HG03108 (cell line): ENCODE data around the gene ANTXR1.
"Not testable (repeated sequence)": the region's sequence is repeated elsewhere in the genome, so short reads cannot be mapped to it uniquely, and the experiment has no call there.

Source experiments
- ATAC-seq: cut with Tn5 transposase; IDR thresholded peaks from one replicate; pipeline ENCODE4 v1.9.1; 2021; ENCODE audit warnings: moderate library complexity; ENCODE audit not compliant: unreplicated experiment

Gene ANTXR1

DNA sequence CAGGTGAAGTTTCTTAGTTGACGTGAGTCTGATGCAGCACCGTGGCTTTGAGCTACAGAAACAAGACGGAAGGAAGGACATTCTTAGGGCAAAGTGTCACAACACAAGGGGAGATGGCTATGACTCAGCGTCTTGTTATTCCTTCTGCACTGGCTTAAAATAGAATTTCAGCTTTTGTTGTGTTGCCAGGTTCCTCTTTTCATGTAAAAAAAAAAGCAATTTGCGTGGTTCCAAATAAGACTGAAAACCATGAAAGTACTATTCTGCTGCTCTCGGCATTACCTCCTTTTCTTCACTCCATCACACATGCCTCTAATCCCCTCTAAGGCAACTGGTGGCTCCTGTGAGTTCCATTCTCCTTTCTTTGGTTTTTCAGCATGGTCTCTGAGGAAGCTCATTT, 150.1 kb downstream of the ANTXR1 start:
- no peak for ATAC-seq

DNA sequence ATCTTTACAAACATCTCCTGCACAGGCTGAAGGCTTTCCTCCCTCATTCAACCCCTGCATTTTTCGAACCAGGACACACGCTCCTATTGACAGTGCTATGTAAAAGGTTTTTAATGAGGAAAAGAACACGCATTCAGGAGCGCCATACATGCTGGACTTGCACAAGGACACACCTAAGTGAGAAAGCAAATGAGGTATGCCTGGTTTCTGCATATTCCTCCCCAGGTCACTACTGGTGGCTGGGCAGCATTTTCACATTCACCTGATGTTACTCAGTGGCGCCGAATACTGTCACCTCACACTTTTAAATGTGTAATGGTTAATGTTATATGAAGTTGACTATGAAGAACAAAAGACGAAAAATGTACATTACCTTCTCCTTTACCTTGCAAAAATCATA, 150.6 kb downstream of the ANTXR1 start:
- ATAC-seq = no peak

DNA sequence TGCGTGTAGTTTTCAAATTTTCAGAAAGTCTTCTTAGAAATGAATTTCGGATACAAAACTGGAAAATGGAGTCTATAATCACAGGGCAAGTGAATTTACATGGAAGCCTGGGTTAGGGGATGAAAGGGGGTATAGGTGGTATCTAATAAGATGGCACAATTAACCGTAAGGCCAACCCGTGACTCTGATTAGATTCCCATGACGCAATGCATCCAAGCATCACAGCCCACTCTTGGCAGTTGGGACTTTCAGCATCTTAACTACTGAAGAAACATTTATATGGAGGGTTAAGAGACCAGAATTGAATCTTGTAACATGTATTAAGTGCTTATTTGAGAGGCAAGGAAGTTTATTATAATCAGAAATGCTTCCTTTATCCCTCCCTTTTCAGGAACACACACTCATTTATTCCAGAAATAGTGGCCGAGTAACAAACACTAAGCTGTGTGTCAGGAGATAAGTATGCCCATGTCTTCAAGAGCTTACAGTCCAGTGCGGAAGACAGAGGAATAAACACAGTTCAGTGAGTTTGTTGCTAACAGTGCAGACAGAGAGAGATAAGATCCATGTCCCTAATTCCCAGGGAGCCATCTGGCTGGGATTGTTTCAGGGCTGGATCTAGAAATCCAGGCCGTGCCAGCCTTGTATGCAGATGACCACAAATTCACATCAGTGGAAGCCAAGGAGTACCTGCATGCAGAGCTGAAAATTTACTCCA, 151.2 kb downstream of the ANTXR1 start:
- no peak for ATAC-seq

DNA sequence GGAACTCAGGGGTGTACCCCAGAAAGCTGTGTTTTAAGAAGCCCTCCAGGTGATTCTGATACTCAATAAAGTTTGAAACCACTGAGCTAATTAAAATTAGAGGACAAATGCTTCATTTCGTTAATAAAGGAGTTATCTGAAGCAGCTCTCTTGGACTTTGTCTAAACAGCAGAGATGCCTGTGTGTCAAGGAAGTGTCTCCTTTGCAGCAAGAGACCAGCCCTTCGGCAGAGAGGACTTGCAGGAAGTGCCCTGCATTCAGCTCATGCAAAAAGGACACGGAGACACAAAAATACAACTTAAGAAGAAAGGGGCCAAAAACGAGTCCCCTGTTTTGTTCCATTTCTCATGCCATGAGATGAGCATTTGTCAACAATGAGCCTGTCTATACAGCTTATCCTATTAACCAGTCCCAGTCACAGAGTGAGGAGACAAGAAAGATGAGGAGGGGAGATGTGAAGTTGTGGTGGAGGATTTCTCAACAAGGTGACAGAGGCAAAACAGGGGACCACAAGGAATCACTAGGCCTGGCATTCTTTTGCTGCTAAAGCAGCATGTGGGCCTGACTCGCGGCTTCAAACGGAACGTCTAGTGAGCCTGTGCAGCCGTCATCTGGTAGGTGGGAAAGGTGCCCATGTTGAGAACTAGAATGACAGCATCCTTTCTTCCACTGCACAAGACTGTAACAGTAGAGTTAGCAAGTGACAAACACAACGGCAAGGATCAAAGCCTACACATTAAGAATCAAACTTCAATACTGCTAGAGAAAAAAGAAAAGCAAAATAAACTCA, 152.3 kb downstream of the ANTXR1 start:
- no peak for ATAC-seq

DNA sequence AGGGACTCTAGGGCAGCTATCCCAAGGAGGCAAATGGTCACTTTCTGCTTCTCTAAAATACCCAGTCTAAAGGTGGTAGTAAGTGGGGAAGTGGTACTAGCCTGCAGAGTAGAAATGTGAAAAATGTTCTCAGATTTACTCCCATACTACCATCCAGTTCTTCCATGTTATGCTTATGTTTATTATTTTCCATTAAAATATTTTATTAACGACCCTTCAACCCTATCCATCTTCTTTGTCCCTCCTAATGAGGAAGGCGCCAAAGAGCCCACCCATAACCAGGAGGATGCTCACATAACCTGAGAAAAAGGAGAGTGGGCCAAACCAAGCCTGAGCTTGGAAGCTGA, 153.5 kb downstream of the ANTXR1 start:
- no peak for ATAC-seq

DNA sequence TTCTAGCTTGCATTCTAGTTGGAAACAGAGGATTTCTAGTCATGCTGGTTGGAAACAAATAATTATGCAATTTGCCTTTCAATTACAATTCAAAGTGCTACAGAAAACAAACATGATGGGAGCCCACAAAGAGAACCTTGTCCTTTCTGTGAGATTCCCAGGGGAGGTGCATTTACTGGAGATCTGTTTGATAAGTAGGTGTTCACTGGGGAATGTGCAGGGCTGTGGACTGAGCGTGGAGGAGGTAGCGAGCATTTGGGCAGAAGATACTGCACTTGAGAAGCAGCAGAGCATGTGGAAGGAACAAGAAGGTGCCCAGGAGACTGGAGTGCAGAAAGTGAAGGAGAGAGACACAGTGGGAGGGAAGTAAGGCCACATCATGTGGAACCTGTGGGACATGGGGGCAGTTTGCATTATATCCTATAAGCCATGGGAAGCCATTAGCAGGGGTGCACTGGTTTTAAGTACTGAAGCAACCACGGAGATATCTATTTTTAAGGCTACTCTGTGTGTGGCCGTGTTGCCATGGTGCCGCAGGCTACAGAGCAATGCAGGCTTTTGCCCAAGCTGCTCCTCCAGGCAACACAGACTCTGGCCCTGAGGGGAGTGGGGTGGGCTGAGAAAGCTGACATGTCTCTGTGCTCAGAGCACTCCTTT, 154.0 kb downstream of the ANTXR1 start:
- no peak for ATAC-seq

DNA sequence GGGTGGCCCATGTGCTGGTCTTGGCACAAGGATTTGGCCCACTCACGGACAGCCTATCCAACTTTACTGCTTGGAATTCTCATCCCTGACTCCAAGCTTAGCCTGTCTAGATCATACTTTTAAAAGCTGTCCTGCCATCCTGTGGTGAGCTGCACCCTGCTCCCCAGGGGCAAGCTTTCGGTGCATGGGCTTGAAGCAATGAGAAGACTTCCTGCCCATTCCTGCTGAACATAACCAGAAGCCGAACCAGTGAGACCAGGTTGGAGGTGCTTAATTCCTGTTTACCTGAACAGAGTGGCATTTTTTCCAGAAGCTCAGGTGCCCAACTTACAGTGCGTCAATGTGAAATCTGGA, 154.5 kb downstream of the ANTXR1 start:
- ATAC-seq = no peak

DNA sequence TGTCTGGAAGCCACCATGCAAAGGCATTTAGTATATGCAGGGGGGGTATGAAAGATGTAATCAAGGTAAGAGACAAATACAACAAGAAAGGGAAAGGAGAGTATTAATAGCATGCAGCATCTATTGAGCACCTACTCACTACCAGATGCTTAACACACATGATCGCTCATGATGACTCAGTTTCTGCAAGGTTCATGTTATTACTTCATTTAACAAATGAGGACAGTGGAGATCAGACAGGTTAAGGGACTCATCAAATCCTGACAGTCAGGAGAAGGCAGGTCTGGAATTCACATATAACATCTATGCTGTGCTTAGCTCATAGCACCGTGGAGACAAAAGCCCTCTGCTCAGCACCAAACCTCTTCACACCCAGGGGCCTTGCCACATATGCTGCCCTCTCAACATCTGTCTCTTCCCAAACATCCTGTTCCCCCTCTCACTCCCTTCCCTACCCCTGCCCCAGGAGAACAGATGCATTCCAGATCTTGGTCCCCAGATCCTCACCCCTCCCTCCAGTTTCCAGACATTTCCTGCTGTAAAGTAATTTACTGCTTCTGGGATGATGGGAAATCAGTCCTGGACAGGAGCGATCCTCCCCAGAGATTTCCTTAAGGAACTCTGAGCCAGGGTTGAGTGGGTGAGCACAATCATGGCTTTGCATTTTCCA, 155.3 kb downstream of the ANTXR1 start:
- ATAC-seq = no peak

DNA sequence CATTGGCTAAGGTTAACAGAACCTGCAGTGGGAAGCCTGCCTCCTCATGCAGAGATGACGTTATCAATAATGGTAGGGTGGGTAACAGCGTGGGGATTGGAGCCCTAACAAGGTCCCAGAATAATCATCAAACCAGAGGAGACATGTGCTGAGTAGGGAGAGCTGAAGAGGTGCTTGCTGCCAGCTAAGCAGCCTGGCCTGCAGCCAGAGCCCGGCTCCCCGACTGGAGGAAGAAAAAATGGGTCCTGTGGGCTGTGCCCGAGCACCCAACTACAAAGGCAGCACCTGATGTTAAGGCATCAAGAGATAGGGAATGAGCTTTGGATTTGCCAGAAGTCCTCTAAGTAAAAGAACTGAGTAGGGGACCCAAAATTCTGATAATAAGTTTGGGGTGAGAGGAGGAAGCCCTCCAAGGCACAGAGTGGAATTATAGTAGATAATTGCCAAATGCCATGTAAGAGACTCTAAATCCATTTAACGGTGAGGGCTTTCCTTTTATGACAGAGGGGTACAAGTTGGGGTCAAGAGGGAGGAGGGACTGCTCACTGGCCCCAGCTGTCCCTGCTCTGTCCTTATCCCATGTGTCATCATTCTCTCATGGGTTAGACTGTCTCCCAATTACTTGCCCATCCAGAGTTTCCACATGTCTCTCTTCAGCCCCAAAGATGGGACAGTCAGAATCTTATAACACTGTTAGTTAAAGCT, 156.1 kb downstream of the ANTXR1 start:
- no peak for ATAC-seq

DNA sequence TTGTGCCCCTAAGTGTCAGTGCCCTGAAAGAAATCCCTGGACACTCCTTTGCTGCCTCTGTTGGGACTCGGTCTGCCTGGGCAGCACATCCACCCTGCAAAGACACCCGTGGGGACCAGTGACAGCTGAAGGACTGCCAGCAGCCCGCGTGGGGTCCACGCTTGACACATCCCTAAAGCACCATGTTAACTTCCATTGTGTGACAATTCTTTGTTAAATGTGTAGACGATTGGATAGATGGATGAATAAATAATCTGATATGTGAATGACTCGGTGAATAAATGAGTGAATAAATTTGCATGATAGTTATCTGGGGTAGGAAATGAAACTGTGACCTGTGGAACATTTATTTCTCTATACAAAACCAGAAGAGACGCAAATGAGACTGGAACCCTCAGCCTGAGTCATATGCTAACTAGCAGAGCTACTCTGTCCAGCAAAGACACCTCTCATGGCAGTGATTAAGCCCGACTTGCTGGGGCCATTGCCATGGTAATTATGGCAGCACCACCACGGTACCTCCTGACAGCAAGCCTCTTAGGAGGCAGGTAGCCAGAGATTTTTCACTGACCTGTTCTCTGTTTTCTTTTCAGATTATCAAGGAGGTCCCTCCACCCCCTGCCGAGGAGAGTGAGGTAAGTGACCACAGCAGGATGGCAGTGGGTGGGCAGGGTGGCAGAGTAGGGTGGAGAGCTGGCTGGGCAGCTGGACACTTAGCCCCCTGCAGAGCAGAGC, 156.8 kb downstream of the ANTXR1 start:
- ATAC-seq = no peak

DNA sequence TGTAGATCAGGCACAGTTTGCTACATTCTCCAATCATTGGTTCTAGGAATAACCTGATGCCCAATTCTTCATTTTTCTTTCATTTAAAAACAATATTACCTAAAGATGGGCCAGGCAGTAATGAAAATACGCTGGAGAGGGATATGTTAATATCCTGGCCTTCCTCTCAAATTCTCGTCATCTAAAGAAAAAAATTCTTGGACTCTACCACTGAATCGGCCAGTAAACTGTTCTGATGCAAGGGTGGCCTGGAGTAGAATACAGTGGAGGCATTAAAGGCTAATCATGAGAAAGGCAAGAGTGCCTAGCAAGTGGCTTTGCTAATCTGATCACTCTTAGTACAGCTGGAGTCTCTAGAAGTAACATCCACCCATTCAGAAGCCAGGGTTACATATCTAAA, 157.7 kb downstream of the ANTXR1 start:
- no peak for ATAC-seq

DNA sequence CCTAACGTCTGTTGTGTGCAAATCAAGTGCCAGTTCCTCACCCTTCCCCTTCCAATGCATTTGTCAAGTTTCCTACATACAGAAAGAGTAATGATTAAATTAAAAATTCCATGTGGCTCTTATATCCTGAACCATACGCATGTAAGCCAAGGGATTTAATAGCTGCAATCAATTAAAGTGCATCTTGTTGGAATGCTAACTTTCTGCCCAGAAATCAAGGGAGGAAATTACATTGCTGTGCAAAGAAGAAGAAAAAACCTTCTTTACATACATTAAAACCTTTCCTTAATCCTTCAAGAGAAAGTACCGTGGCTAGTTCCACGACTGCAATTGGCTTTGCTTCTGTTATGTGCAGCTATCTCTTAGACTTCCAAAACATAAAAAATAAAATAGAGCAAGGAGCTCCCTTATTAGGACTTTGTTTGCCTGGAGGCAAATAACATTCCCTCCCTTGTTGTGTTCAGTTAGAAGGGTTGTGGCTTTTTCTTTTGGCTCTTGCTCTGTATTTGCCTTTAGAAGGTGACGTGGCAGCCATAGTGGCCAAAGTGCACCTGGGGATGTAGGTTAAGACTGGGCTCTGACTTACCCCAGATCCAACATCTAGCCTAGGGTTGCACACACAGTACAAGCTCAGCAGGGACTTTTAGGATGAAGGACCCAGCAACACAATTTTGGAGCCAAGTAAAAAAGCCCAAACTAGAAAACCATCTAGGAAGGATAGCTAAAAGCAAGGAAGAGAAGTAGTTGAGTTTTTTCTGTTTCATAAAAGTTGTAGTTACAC, 158.3 kb downstream of the ANTXR1 start:
- ATAC-seq = no peak

DNA sequence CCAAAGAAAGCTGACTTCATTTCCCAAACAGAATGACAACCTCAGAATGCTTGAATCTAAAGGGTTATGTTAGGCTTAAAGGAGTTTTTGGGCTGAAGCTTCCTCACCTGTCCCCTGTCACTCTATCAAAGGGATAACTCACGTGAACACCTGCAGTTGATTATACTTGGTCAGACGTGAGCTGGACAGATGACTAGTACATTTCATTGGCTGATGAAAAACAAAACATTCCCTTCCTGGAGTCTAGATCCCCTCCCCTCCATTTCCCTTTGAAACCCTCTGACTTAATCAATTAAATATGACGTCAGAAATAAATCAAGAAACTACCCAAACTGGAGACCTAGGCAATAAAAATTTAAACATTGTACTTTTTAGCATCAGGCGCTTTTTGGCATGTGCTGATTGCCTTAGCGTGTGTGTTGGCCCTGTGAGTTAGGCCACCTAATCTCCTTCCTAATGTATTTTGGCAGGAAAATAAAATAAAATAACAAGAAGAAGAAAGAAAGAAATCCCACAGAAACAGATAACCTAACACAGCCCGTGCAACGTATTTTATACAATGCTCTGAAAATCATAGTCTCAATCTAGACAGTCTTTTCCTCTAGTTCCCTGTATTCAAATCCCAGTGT, 159.0 kb downstream of the ANTXR1 start:
- ATAC-seq = no peak

DNA sequence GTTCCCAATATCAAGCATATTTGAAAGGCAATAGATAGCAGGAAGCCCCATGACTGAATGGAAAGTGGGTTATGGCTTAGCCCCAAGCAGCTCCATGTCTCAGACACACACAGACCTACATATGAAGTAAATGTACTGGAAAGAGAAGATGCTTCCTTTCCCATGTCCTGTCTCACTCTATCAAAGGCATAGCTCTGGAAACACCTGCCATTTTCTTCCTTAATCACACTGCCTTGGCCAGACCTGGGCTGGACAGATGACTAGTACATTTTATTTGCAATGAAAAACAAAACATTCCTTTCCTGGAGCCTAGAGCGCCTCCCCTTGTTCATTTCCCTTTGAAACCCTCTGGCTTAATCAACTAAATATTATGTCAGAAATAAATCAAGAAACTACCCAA, 160.7 kb downstream of the ANTXR1 start:
- ATAC-seq = no peak

DNA sequence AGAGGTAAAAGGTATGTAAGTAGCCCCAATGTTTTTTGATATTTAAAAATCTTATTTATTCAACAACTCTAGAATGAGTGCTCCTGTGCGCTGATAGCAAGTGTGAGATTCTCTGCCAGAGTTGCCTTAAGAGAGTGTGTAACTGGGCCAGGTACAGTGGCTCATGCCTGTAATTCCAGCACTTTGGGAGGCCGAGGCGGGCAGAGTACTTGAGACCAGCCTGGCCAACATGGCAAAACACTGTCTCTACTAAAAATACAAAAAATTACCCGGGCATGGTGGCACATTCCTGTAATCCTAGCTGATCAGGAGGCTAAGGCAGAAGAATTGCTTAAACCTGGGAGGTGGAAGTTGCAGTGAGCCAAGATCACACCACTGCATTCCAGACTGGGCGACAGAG, 161.2 kb downstream of the ANTXR1 start:
- not testable (repeated sequence) for ATAC-seq

DNA sequence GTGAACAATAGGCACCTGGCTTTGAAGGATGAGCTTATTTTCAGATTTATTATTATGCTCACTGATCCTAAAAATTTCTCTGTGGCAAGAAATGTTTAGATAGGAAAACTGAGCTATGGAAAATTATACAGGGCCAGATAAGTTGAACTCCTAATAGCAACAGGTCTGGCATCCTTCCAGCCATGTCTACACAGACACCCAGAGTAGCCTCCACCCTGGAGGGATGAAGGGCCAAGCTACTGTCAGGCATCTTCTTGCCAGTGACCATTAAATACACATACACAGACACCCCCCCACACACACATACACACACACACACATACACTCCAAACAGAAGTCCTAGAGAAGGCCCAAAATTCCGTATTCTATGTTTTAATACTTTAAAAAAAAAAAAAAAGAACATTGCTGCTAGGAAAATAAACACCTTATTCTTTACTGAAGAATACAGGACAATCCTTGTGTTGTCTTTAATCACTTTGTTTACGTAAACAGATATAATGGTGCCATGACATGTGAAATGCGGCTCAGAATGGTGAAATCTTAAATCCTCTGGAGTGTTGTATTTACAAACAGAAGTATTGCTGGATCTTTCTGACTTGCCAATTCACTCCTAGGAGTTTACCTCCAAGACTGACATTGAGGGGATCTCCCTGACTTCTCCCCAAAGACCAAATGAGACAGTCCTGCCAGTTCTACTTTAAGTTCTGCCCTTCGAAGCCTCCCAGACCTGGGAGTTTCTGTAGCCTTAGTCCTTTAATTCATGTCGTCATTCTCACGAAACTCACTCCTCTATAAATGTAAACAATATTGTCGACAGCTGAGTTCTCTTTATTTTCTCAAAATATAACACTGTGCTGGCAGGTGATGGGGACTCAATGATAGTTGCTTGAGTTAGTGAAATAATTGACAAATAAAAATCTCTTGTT, 163.1 kb downstream of the ANTXR1 start:
- no peak for ATAC-seq

DNA sequence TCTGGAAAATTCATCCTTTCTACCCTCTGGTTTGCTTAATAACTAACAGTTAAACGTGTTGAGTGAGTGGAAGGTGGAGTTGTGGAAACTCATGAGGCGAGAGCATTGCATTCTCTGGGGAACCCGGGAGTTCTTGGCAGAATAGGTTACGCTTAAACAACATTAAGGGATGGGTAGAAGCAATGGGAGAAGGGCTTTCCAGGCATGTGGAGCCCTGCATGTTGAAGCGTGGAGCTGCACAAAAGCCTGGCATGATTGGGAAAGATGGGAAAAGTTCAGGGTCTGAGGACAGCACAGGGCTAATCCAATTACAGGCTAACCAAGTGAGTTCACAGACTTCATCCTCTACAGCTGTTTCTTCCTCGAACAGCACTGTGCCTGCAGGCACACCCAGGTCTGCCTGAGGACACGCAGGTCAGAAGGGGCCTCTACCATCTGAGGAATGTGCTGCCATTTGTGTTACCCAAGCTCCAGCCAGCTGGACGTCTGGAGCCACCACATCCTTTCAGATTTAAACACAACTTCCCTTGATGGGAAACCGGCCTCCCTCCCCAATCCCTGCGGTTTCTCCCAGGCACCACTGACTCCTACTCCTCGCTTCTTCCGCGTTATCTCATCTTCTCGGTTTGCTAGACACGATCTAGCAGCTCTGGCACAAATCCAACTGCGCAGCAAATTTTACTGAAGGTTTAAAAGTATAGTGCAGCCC, 164.2 kb downstream of the ANTXR1 start:
- ATAC-seq = no peak
